Measurements from ENCODE around the gene BRCA2. TPM values are rescaled to one million over a fixed set of nuclear protein-coding genes. Genes with fewer than 3 reads are reported as not detected.

BRCA2 gene
- total RNA-seq, 4 donors from 2014 or later: 0.19 to 1.0 (median 0.72) TPM

GRCh38 chr13:32383836-32384618, 68.7 kb downstream of the BRCA2 start:
- no peaks in the 10 kb centered on the region for H3K27me3 ChIP-seq
- no peak overlapping the region for H3K27ac ChIP-seq
- no peaks in the 10 kb centered on the region for H3K36me3 ChIP-seq
- 80 to 82% methylated on average over 5 of the region's 5 CpGs for WGBS, 2 donors (ENCODE audit: low coverage in 1 of 2)
- H3K9me3 ChIP-seq: no peaks in the 10 kb centered on the region
- no peaks in the 10 kb centered on the region for H3K4me1 ChIP-seq
- TF ChIP-seq POLR2A (IDR thresholded peaks at IDR 0.05): no peak
- no peak for TF ChIP-seq POLR2AphosphoS5 (IDR thresholded peaks at IDR 0.05)
- TF ChIP-seq CTCF (IDR thresholded peaks at IDR 0.05): no peak
- no peak for TF ChIP-seq EP300 (IDR thresholded peaks at IDR 0.05)
- no peak for ATAC-seq
- no peak overlapping the region for H3K4me3 ChIP-seq

GRCh38 chr13:32384702-32385101, 69.4 kb downstream of the BRCA2 start:
- Histone ChIP-seq H3K9me3 (no peaks in the 10 kb centered on the region), H3K36me3 (no peaks in the 10 kb centered on the region), H3K27ac (no peak overlapping the region), H3K4me1 (no peaks in the 10 kb centered on the region), H3K4me3 (no peak overlapping the region), H3K27me3 (no peaks in the 10 kb centered on the region)
- WGBS, 2 donors (ENCODE audit: low coverage in 1 of 2): 84 to 100% methylated on average over 1 to 2 of the region's 2 CpGs
- TF ChIP-seq EP300 (IDR thresholded peaks at IDR 0.05): no peak
- no peak for TF ChIP-seq CTCF (IDR thresholded peaks at IDR 0.05)
- TF ChIP-seq POLR2A (IDR thresholded peaks at IDR 0.05): no peak
- no peak for TF ChIP-seq POLR2AphosphoS5 (IDR thresholded peaks at IDR 0.05)
- no peak for ATAC-seq

GRCh38 chr13:32385410-32385809, 70.1 kb downstream of the BRCA2 start:
- Histone ChIP-seq H3K36me3 (no peaks in the 10 kb centered on the region), H3K9me3 (no peaks in the 10 kb centered on the region), H3K27ac (no peak overlapping the region), H3K4me3 (no peak overlapping the region), H3K4me1 (no peaks in the 10 kb centered on the region), H3K27me3 (no peaks in the 10 kb centered on the region)
- TF ChIP-seq EP300 (IDR thresholded peaks at IDR 0.05) (no peak), POLR2AphosphoS5 (IDR thresholded peaks at IDR 0.05) (no peak), POLR2A (IDR thresholded peaks at IDR 0.05) (no peak), CTCF (IDR thresholded peaks at IDR 0.05) (no peak)
- no peak for ATAC-seq

- H3K27ac ChIP-seq: no peak overlapping the region
- no peaks in the 10 kb centered on the region for H3K9me3 ChIP-seq
- no peaks in the 10 kb centered on the region for H3K4me1 ChIP-seq
- WGBS, 2 donors (ENCODE audit: low coverage in 1 of 2): 72 to 79% methylated on average over 4 of the region's 4 CpGs
- no peak overlapping the region for H3K4me3 ChIP-seq
- H3K27me3 ChIP-seq: no peaks in the 10 kb centered on the region
- no peak for ATAC-seq
- TF ChIP-seq EP300 (IDR thresholded peaks at IDR 0.05) (no peak), POLR2AphosphoS5 (IDR thresholded peaks at IDR 0.05) (no peak), CTCF (IDR thresholded peaks at IDR 0.05) (no peak), POLR2A (IDR thresholded peaks at IDR 0.05) (no peak)
- H3K36me3 ChIP-seq: no peaks in the 10 kb centered on the region
Observed at GRCh38 chr13:32390048-32390447, 74.7 kb downstream of the BRCA2 start.

- no peaks in the 10 kb centered on the region for H3K27me3 ChIP-seq
- no peak overlapping the region for H3K27ac ChIP-seq
- no peaks in the 10 kb centered on the region for H3K4me1 ChIP-seq
- H3K4me3 ChIP-seq: no peak overlapping the region
- WGBS, 2 donors (ENCODE audit: low coverage in 1 of 2): 55 to 80% methylated on average over 1 of the region's 1 CpG
- TF ChIP-seq POLR2AphosphoS5 (IDR thresholded peaks at IDR 0.05): no peak
- TF ChIP-seq POLR2A (IDR thresholded peaks at IDR 0.05): no peak
- no peak for TF ChIP-seq EP300 (IDR thresholded peaks at IDR 0.05)
- no peak for TF ChIP-seq CTCF (IDR thresholded peaks at IDR 0.05)
- no peaks in the 10 kb centered on the region for H3K9me3 ChIP-seq
- H3K36me3 ChIP-seq: no peaks in the 10 kb centered on the region
- no peak for ATAC-seq
Observed at GRCh38 chr13:32390484-32390883, 75.2 kb downstream of the BRCA2 start.

All from gastroesophageal sphincter (tissue), 4 donors.